Midbrain (tissue), 1 donor: ENCODE measurements around the gene RXRB.
A peak's percentile ranks its signal among the peaks of the same experiment; 100 is the strongest.

ENCODE experiments used
- DNase-seq: peaks from one replicate; lab custom pipeline; 2025; lab: John Stamatoyannopoulos, UW

RXRB gene

GRCh38 chr6:33197431-33198048 lies 2.9 kb downstream of the RXRB start:
- DNase-seq: peak; percentile 57

- no peak for DNase-seq
These were observed 4.9 kb downstream of the RXRB start for GRCh38 chr6:33195304-33196165.

- DNase-seq: no peak
These were observed 6.0 kb downstream of the RXRB start for GRCh38 chr6:33194431-33194979.

GRCh38 chr6:33193619-33194018 lies 6.8 kb downstream of the RXRB start:
- no peak for DNase-seq

- peak; percentile 72 for DNase-seq
These were observed 7.5 kb downstream of the RXRB start for GRCh38 chr6:33192671-33193602.

- no peak for DNase-seq
These were observed 8.3 kb downstream of the RXRB start, which contains the start of gene COL11A2 for GRCh38 chr6:33192105-33192646. COL11A2 (minus strand) TSS chr6:33192467; CDS start chr6:33192240, 227 bp downstream.

GRCh38 chr6:33191383-33192104 lies 8.9 kb downstream of the RXRB start:
- no peak for DNase-seq

- DNase-seq: no peak
These were observed 9.9 kb downstream of the RXRB start for GRCh38 chr6:33190504-33191107.

GRCh38 chr6:33189625-33190448 lies 10.6 kb downstream of the RXRB start:
- no peak for DNase-seq

GRCh38 chr6:33189164-33189563 lies 11.3 kb downstream of the RXRB start:
- DNase-seq: no peak

GRCh38 chr6:33187809-33188208 lies 12.7 kb downstream of the RXRB start:
- no peak for DNase-seq

GRCh38 chr6:33185654-33186187 lies 14.7 kb downstream of the RXRB start:
- no peak for DNase-seq

- DNase-seq: no peak
These were observed 15.3 kb downstream of the RXRB start for GRCh38 chr6:33185190-33185589.

- DNase-seq: no peak
These were observed 17.3 kb downstream of the RXRB start for GRCh38 chr6:33183071-33183683.

- DNase-seq: no peak
These were observed 19.3 kb downstream of the RXRB start for GRCh38 chr6:33181141-33181540.

GRCh38 chr6:33178755-33179475 lies 21.6 kb downstream of the RXRB start:
- DNase-seq: no peak

- DNase-seq: no peak
These were observed 22.7 kb downstream of the RXRB start for GRCh38 chr6:33177552-33178446.
